ENCODE data around the gene NBPF4.
"Not testable (repeated sequence)": the region's sequence is repeated elsewhere in the genome, so short reads cannot be mapped to it uniquely, and the experiment has no call there.

DNA sequence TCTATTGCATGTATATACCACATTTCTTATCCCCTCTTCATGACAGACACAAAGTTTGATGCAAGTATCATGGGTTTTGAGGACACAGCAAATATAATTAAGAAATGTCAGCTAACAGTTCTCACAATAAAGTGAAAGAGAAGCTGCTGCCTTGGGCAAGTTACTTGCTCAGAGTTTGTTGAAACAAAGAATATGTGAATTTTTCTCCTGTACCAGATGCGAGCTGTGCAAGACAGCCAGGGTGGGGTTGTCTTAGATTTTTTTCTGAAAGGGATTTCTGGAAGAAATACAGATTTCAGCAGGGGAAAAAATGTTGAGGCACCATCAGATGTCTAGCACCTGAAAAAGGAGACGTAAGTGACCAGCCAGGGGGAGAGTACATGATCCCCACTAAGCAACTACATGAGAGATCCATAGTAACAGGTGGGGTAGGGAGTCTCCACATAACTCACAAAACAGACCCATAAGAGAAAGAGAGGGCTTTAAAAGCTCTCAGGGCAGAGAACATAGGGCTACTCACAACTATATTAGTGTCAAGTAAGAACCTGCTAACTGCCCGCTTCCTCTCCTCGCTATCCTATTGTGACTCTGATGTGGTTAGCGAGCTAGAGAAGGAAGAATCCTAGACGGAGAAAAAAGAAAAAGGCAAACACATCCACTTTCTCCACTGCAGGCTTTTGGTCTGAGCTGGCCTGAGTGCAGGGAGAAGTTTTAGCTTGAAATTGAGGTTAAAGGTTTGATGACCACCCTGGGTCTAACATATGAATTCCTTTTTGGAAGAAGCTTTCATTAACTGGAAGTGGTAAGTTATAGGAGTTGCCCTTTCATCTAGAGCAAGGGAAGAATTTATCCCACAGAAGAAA, 27.6 kb downstream of the NBPF4 start:
- TF ChIP-seq, protein P1, sequence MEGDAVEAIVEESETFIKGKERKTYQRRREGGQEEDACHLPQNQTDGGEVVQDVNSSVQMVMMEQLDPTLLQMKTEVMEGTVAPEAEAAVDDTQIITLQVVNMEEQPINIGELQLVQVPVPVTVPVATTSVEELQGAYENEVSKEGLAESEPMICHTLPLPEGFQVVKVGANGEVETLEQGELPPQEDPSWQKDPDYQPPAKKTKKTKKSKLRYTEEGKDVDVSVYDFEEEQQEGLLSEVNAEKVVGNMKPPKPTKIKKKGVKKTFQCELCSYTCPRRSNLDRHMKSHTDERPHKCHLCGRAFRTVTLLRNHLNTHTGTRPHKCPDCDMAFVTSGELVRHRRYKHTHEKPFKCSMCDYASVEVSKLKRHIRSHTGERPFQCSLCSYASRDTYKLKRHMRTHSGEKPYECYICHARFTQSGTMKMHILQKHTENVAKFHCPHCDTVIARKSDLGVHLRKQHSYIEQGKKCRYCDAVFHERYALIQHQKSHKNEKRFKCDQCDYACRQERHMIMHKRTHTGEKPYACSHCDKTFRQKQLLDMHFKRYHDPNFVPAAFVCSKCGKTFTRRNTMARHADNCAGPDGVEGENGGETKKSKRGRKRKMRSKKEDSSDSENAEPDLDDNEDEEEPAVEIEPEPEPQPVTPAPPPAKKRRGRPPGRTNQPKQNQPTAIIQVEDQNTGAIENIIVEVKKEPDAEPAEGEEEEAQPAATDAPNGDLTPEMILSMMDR (IDR thresholded peaks at IDR 0.05): not testable (repeated sequence)
- TF ChIP-seq POLR2A (IDR thresholded peaks at IDR 0.05): not testable (repeated sequence)
